Fibroblast of gingiva (primary cell): ENCODE measurements around the gene PAX2.

Experiments
- DNase-seq: peaks from one replicate; pipeline ENCODE4 v3.0.0-alpha.2; 2011; ENCODE audit warnings: low read depth

PAX2 gene

DNA sequence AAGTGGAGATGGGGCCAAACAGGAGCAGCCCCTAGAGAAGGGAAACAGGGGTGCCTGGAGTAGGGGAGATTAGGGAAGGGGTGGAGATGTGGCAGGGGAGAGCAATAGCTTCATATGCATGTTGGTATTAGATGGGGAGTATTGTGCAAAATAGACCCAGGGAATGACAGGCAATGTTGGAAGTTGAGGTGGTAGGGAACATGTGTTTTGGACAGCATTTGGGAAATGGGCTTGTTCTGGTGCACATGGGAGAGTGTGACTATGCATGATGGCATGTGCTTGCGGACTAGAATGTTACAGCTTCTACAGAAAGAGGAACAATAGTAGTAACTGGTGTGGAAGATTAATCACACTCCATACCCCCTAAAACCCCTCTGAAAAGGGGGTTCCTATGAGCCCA is 10.4 kb downstream of the PAX2 start:
- no peak for DNase-seq

DNA sequence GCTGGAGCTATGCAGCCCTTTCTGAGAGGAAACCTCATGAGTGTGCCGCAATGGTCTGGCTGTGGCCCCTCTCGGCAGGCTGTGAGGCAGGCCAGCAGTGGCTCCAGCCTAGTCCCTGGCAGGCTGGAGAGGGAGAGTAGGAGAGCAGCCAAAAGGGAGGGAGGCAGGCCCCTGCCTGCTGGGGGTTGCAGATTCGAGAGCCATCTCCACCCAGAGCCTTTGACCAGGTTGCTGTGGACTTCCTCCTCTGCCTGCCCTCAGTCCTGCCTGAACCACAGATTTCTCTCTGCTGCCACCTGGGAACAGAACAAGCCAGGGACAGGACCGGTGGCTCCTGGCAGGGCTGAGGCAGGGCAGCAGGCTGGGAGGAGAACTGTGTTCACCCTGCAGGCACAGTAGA is 13.9 kb downstream of the PAX2 start:
- no peak for DNase-seq

DNA sequence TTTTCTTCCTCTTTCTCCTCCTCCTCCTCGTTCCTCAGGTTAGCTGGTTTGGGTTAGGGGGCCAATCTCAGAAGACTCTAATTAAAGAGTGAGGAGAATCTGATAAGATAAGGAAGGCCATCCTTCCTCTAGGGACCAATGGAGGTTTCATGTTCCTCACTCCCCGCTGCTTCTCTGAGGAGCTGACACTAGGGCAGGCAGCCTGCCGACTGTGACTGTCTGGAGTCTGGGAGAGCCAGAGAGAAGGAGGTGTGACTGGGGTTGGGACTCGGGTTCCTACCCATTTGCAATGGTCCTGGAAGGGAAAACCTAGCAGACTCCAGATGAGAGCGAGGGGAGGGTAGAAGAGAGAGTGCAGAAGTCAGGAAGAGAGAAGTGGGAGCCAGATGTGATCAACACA is 15.3 kb downstream of the PAX2 start:
- no peak for DNase-seq

DNA sequence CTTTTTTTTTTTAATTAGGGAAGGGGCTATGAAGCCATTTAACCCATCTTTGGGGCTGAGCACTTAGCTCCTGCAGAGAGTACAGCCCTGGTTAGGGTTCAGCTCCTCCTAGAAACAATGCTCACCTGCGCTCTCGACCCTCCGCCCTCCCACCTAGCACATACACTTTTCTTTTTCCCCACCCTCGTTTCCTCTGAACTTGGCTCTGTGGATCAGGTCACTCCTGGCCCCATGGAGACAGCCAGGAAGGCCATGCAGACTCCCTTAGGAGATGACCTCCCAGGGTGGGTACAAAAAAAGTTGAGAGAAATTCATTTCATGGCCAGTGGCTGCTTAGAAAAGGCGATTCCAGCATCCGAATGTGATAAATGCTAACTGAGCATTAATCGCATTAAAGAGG is 15.8 kb downstream of the PAX2 start:
- DNase-seq = no peak

DNA sequence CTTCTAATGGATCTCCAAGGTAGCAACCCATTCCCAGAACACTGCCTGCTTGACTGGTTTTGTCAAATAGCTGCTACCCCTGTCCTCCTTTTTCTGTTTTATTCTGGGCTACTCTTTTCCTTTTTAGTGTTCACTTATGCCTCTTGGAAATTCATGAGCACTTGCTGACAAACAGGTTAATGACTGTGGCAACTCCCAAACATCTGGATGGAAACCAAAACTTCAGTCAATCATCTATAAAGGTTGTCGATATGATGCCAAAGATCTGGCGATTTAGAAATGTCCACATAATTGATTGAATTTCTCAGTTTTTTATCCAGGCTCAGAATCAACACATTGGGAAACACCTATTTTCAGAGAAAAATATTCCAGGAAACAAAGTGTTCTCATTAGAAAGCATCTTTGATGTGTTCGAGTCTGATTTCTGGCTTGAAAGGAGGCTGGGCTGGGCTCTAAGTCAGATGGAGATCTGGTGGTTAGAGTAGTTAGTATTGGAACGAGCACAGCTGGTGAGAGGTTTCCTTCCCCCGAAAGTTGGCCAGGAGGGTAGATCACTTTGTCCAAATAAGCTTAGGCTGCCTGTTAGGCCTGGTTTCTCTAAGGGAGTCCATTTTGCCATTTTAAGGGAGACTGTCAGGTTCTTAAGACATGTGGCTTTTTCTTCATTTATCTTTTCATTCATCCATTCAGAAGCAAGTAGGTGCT is 17.8 kb downstream of the PAX2 start:
- DNase-seq = no peak

DNA sequence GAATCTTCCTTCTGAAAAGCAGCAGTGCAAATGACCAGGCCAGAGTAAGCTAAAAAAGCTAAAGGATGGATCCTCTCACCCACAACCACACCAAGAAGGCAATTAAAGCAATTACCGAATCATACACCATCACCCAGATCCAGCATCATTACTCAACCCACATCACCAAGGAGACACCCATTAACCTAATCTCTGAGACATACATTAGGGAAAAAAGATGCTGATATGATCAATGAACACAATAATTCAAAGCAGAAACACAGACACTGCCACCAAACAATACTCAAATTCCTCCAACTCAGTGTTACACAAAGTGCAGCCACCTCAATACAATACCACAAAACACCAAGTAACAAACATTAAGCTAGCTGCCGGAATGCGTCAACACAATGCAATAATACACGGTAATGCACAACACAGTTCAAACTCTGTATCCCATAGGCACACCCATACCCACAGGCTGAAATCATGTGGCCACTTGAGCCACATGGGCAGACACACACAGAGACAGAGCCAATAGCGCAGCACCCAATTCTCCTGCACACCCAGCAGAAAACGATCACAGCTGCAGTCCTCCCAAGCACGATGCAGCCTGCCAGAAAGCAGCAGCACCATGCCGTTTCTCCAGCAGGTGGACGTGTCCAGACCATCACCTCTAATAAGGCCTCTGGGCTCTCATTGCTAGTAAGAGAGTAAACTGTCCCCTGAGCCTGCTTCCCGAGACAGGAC is 21.5 kb downstream of the PAX2 start:
- no peak for DNase-seq

DNA sequence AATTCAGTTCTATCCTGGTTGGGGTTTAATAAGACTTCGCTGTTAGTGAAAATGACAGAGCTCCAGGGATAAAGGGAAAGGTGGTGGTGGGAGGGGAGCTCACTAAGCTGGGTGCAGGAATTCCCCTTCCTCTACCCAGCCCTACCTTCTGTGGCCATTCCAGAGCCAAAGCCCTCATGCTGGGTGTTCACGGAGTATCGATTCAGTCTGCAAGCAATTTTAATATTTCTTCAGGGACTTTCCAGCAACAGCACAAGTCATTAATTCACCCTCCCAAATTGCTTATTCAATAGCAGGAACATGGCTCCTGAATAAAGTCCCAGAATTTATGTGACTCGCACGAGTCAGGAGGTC is 22.0 kb downstream of the PAX2 start:
- no peak for DNase-seq

DNA sequence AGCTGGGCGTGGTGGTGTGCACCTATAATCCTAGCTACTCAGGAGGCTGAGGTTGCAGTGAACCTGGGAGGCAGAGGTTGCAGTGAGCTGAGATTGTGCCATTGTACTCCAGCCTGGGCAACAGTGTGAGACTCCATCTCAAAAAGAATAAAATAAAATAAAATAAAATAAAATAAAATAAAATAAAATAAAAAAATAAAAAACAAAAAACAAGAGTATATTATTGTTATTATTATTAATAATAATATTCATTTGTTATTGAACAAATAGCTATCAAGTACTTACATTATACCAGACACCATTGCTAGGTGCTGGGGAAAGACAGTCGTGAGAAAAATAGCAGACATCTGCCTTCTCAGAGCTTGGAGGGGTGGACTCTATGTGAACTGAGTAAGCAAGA is 24.1 kb downstream of the PAX2 start:
- no peak for DNase-seq

DNA sequence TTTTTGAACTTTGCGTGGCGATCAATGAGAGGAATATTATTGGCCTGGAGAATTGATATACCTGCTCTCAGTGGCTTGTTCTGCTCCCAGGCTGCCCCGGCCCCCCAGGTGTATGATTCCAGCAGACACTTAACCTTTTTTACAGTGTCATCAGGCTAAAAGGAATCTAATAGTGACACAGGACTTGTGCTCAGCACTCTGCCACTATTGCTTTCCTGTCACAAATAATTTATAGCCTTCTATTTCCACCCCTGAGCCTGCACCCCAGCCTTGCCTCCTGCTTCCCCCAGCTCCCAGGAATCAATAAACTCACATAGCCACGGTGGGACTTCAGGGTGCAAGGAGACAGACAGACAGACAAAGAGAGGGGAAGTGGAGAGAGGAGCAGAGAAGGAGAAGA is 28.3 kb downstream of the PAX2 start:
- no peak for DNase-seq

DNA sequence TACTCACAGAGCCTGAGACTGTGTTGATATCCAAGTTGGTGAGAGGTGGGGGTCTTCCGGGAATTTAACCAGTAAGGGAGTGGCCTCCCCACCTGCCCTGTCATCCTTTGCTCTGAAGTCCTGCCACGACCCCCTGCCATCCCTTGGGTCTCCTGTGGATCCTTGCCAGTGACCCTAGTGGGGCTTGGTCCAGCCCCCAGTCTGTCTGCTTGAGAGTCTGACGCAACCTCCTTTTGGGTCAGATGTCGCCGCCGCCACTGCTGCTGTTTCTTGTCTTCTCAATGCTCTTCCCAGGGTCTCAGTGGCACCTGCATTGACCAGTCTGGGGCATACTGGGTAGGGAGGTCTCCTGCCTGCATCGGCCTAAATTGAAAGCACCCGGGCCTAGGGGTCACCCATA is 28.8 kb downstream of the PAX2 start:
- no peak for DNase-seq

DNA sequence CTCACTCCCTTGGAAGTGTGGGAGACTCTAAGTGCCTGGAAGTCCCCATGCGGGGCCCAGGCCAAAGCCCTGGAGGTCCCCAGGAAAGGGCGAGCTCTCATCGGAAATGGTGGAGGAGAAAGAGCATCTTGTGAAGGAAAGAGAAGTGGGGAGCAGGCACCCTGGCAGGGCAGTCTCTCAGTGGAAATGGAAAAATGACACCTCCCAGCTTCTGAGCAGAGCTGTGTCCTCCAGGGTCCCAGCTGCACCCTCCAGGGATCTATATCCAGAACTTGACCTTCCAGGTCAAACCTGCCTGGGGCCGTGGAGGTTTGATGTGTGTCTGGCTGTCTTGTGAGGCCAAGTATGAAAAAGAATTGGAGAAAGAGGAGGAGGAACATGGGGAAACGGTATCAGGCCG is 29.5 kb downstream of the PAX2 start:
- DNase-seq = no peak

DNA sequence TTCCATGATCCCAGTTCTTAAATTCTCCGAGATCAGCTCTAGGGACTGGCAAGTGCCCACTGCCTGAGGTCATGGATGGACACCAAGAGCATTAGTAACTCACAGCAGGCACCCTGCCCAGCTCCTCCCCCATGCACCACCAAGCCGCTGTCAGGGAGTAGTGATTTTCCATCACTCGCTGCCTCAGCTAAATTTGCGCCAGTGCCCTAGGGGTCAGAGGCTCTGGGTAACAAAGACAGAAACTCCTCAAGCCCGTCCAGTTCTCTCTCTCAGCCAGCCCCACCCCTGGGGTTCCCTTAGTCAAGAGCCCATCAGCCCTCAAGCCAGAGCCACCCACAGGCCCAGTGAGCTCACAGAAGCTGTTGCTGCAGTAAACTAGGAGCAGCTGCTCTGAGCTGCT is 30.0 kb downstream of the PAX2 start:
- no peak for DNase-seq

DNA sequence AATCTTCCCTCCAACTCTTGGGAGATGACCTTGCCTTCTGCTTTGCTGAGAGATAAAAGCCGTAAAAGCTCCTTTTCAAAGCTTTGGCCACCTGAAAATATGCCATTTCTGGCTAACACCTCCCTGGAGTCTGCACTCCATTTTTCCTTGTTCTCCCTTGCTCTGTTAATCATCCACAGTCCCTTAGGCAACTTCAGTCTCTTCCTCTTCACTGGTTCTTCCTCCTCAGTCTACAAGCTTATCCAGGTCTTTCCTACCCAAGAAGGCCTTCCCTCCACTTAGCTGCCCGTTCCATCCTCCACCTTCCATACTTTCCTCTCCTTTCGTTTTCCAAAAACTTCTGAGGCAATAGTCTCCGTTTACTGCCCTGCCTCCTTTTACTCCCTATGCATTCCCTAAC is 30.5 kb downstream of the PAX2 start:
- DNase-seq = no peak

DNA sequence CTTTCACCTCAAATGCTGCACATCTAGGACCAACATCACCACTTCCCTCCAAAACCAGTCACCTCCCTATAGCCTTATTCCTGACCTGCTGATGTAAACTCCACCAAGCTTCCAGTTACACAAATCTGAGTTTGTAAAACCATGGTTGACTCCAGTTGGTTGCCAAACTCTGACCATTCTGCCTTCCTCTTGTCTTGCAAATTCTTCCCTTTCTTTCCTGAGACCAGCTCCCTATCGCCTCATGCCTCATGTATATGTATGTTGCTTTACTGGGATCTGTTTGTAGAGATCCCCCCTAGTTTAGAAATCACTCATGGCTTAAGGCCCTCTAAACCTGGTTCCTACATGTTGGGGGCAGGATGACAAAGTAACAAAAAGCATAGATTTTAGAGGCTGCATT is 31.3 kb downstream of the PAX2 start:
- no peak for DNase-seq

DNA sequence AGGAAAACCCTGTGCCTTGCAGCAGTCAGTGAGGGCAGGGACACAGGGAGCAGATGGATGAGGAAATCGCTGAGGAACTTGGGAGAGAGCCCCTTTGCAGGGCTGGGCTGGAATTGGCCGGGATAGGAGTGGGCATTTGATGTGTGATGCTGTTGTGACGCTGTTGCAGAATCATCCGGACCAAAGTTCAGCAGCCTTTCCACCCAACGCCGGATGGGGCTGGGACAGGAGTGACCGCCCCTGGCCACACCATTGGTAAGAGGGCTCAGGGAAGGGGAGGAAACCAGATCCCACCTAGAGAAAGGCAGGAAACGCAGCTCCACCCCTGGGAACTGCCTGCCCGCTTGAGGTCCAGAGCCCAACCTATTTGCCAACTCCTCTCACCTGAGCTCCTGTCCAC is 33.9 kb downstream of the PAX2 start:
- no peak for DNase-seq

DNA sequence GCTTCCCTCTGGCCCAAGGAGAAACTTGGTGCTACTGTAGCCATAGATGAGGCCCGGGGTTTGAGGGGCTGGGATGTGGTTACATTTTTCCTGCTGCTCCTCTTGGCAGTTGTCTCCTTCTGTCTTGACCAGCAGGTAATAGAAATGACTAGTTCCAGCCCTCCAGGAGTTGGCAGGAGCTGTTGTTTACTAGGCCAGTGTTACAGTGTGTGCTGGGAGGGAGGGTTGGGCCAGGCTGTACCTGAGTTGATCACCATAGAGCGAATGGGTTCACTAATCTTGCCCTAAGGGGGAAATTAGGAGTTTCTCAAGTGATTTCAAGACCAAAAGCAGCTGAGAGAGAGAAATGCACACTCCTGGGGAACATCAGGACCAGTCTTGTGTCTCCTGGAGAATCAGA is 34.9 kb downstream of the PAX2 start:
- no peak for DNase-seq

DNA sequence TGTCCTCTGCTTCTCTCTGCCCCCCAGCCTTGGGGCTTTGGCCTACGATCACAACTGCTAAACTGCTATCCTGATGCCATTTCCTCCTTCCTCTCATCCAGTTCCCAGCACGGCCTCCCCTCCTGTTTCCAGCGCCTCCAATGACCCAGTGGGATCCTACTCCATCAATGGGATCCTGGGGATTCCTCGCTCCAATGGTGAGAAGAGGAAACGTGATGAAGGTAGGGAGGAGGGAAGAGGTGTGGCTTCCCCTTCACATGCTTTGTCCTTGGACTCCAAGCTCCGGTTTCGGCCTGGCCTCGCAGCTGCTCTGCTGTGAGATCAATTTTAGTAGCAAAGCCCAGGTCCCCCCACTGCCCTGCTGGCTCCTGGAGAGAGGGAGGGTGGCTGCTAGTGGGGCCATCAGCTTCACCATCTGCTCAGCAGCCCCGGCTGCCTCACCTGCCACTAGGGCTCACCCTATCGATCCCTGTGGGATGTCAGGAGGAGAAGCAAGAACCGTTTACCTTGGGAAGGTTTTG is 35.8 kb downstream of the PAX2 start:
- no peak for DNase-seq

DNA sequence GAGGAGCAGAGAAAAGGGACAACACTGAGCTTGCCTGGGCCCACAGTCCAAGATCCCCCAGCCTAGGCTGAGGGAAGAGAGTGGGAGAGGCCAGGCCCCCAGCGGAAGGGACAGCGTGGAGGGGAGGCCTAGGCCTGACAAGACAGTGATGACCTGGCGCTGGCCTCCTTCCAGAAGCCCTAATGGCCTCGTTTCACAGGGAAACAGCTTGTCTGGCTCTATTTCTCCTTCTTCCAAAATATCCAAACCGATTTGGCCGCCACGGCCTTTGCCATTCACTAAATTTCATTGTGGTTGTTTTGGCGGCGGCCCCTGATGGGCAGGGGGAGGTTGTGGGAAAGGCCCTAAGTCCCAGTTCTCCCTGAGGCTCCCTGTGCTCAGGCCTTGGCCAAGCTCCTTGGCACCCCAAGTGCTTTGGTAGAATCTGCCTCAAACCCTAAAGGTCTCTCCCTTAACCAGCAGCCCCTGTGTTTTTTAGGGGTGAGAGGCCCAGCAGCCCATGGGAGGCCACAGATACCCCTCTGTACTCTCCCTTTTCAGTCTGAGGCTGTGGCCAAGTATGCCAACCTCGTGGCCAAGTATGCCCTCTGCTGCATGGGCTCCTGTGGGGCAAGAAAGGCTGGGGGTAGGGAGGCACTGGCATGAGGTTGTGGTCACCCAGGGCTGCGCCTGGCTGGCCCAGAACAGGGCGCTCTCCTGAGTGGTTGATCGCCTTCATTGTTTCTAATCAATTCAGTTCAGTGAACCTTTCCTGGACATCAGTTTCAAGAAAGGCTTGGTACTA is 37.3 kb downstream of the PAX2 start:
- no peak for DNase-seq

DNA sequence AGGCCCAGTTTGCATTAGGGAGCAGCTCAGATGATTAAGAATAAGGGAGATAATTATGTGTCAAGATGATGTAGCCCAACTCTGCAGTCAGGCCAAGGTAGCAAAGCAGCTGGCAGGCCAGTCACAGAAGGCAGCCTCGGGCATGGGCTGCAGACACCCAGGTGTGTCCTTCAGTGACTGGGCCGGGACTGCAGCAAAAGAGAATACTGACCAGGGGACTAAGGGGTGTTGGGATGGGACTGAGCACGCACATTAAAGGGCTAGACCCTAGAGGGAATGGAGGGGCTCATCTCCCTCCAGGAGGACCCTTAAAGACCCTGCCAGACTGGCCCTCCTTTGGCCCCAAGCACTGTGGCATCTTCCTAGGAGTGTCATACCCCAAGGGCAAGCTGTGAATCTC is 38.7 kb downstream of the PAX2 start:
- no peak for DNase-seq

DNA sequence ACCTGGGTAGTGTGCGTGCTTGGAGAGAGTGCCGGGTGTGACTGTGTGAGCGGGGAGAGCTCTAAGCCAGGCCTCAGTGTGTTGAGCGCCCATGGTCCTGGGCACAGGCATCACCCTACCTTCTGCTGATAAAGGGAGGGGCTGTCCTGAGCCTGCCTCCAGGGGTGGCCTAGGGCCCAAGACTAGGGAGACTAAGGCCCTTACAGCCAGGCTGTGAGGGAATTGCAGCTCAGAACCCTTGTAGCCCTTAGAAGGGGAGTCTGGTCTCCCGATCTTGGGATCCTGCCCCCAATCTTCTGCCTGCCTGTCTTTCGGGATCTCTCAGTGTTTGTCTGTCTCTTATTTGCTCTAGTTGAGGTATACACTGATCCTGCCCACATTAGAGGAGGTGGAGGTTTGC is 41.2 kb downstream of the PAX2 start:
- no peak for DNase-seq

DNA sequence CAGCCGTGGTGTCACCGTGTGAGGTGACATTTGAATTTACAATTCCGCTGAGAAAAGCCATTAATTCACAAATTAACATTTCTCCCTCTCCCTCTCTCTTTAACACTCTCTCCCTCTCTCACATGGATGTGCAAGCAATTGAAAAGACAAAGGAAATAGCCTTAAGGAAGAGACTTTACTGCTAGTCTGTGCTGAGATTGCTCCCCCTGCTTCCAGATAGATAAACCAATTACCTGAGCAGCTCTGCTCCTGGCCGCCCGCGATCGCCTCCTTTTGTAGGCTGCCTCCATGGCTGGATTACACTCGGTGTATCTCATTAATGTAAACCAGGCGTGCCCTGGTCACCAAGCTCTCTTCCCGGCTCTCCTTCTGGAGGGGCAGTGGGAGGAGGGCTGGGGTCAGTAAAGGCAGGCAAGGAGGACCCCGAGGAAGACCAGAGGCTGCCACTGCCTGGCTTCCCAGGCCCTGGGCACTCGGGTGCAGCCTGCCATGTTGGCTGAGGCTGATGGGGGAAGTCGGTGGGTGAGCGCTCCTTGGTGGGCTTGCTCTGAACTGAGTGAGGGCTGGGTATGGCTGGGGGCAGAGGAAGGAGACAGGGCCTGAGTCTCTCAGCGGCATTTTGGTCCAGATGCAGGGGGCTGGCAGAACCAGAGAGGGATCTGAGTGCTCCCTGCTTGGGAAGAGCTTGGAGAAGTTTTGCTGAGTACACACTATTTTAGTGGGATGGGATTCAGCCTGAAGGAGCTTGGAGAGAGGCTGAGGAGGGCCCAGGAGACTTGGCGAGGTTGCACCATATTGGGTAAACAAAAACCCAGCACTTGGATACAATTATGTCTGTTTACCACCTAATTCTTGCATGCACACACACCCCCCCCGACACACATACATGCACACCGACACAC is 42.9 kb downstream of the PAX2 start:
- no peak for DNase-seq

DNA sequence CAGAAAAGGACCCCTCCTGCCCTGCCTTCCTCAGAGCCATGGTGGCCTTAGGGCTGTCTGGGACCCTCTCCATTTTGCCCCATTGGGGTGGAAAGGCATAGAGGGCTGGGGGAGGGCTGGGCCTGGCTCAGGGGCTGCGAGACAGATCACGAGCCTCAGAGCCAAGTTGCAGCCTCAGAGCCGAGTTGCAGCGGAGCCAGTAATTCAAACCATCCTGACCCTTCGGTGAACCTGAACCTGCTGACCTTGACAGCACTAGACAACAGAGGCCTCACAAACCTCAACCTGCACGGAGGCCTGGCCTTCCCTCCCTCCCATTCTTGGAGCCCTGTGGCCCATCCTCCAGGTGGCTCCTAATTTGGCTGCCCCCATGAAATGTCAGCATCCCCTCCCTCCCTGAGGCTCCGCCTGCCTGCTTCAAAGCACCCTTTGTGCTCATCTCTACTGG is 45.4 kb downstream of the PAX2 start:
- DNase-seq = no peak
